Measurements from ENCODE around the gene RXYLT1.

RXYLT1 gene

DNA sequence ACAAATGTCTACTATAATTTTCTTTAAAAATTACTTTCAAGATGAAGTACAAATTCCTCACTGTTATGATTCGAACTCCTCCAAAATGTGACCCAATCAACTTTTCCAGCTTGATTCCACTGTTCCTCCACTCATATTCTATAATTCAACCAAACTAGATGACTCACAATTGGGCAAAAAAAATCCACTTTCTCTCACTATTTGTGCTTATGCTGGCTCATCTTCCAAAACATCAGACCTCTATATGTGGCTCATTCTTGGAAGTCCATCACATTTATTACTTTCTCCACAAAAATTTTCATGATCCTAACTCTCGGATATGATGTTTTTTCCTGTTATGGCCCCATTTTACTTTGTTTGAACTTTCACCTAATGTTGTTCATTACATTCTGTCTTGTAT lies 26.9 kb upstream of the RXYLT1 start:
- ChIA-PET CTCF (no interaction called here), POLR2A (no interaction called here)
- TF ChIP-seq SUZ12 (IDR thresholded peaks at IDR 0.05) (no peak), FOXA1 (IDR thresholded peaks at IDR 0.05) (no peak), FOXK2 (IDR thresholded peaks at IDR 0.05) (no peak), L3MBTL2 (conservative IDR thresholded peaks at IDR 0.05) (no peak), LEF1 (IDR thresholded peaks at IDR 0.05; ENCODE audit: borderline replicate concordance) (no peak), ARNT (IDR thresholded peaks at IDR 0.05) (no peak), ELF4 (IDR thresholded peaks at IDR 0.05) (no peak), BHLHE40 (IDR thresholded peaks at IDR 0.05; ENCODE audit: borderline replicate concordance) (no peak), FOXM1 (IDR thresholded peaks at IDR 0.05; ENCODE audit: borderline replicate concordance) (no peak), NFRKB (IDR thresholded peaks at IDR 0.05) (no peak)
- TF ChIP-seq, protein P1, sequence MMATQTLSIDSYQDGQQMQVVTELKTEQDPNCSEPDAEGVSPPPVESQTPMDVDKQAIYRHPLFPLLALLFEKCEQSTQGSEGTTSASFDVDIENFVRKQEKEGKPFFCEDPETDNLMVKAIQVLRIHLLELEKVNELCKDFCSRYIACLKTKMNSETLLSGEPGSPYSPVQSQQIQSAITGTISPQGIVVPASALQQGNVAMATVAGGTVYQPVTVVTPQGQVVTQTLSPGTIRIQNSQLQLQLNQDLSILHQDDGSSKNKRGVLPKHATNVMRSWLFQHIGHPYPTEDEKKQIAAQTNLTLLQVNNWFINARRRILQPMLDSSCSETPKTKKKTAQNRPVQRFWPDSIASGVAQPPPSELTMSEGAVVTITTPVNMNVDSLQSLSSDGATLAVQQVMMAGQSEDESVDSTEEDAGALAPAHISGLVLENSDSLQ (IDR thresholded peaks at IDR 0.05): no peak
- no peak for DNase-seq (ENCODE audit: extremely low spot score)

DNA sequence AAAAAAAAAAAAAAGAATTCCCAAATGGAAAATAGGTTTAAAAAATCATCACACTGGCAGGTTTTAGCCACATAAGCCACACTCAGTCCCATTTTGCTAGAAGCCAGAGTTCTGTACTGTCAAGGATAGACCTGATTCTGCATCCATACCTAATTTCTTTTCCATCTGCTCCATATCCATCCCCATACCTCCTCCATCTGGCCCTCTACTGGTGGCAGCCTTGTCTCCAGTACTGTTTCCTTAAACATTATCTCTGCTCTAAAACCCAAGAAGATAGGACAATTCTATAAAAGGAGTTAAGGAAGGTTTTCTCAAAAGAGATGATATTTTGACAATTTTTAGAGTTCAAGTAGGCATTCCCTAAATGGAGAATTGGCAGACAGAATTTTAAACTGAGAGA lies 26.0 kb upstream of the RXYLT1 start:
- no peak for DNase-seq (ENCODE audit: extremely low spot score)
- ChIA-PET CTCF (no interaction called here), POLR2A (no interaction called here)
- TF ChIP-seq SP1 (IDR thresholded peaks at IDR 0.05) (no peak), ARNT (IDR thresholded peaks at IDR 0.05) (no peak)

DNA sequence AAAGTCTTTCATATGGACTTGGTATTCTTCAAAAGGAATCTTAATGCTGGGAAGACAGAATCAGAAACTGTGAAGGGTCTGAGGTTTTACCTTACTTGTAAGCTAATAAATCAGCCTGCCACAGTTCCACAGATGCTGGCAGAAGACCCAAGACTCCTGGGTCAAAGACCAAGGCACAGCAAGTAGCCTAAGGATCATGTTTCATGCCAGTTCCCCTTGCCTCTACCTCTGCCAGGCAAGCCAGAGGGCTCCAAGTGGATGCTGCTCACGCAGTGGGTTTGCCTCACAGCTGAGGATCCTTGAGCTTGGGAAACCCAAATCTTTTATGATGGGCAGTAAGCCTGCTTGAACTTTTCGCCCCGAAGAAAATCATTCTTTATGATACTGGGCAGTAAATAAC lies 15.2 kb upstream of the RXYLT1 start:
- no peak for TF ChIP-seq CTBP1 (IDR thresholded peaks at IDR 0.05; ENCODE audit: borderline replicate concordance)
- no peak for TF ChIP-seq L3MBTL2 (conservative IDR thresholded peaks at IDR 0.05)
- TF ChIP-seq SUZ12 (IDR thresholded peaks at IDR 0.05): no peak
- TF ChIP-seq ZNF384 (IDR thresholded peaks at IDR 0.05): no peak
- no peak for TF ChIP-seq SP1 (IDR thresholded peaks at IDR 0.05)
- TF ChIP-seq BHLHE40 (IDR thresholded peaks at IDR 0.05; ENCODE audit: borderline replicate concordance): no peak
- TF ChIP-seq, protein P1 (IDR thresholded peaks at IDR 0.05): no peak
- no peak for TF ChIP-seq ARNT (IDR thresholded peaks at IDR 0.05)
- no peak for TF ChIP-seq FOXA1 (IDR thresholded peaks at IDR 0.05)
- DNase-seq (ENCODE audit: extremely low spot score): no peak
- ChIA-PET POLR2A (no interaction called here), CTCF (no interaction called here)

DNA sequence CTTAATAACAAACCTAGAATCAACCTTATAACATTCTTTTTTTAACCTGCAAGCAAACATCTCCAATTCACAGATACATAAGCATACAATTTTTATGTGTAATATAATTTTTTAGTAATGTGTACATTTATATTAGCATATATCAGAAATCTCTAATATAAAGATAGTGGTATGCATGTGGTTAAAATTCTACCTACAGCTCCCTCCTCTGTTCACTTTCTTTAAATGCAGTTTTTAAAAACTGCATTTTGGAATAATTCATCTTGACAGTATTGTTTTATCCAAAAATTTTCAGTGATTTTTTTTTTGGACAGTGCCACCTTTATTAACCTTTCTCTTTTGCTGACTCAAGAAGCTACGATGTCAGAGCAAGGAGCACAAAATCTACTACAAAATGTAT lies 13.2 kb upstream of the RXYLT1 start:
- TF ChIP-seq FOXK2 (IDR thresholded peaks at IDR 0.05): no peak
- ChIA-PET POLR2A (no interaction called here), CTCF (interaction anchor here (0.7 to 1.2 kb wide), 4 partner anchors 10 to 471 kb away, joined by 3 to 6 read pairs (median 4); no protein-coding TSS in a partner anchor)
- no peak for DNase-seq (ENCODE audit: extremely low spot score)

DNA sequence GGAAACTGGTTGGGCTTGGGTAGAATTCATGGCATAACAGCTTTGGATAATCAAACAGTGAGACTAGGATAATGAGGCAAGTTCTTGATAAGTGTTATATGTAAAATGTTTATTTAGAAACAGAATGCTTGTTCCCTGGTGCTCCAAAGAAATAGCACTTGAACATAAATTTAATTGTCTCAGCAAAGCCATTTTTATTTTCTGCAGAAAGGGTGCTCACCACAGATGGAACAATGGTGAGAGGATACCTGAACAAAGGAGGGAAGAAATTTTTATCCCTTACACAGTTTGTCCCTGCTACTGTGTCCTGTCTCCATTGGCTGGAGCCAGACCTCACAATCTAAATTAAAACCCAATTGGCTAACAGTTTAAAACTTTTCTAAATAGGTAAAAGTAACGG lies 9.3 kb upstream of the RXYLT1 start:
- POLR2A ChIA-PET: no interaction called here
- DNase-seq (ENCODE audit: extremely low spot score): no peak
- TF ChIP-seq ZNF384 (IDR thresholded peaks at IDR 0.05): no peak
- TF ChIP-seq SP1 (IDR thresholded peaks at IDR 0.05): no peak
- TF ChIP-seq ELF4 (IDR thresholded peaks at IDR 0.05): no peak
- TF ChIP-seq CTBP1 (IDR thresholded peaks at IDR 0.05; ENCODE audit: borderline replicate concordance): no peak
- TF ChIP-seq TARDBP (IDR thresholded peaks at IDR 0.05): no peak
- TF ChIP-seq FOXM1 (IDR thresholded peaks at IDR 0.05; ENCODE audit: borderline replicate concordance): no peak
- TF ChIP-seq SUZ12 (IDR thresholded peaks at IDR 0.05): no peak
- no peak for TF ChIP-seq BHLHE40 (IDR thresholded peaks at IDR 0.05; ENCODE audit: borderline replicate concordance)
- TF ChIP-seq, protein P1 (IDR thresholded peaks at IDR 0.05): no peak
- CTCF ChIA-PET: no interaction called here

DNA sequence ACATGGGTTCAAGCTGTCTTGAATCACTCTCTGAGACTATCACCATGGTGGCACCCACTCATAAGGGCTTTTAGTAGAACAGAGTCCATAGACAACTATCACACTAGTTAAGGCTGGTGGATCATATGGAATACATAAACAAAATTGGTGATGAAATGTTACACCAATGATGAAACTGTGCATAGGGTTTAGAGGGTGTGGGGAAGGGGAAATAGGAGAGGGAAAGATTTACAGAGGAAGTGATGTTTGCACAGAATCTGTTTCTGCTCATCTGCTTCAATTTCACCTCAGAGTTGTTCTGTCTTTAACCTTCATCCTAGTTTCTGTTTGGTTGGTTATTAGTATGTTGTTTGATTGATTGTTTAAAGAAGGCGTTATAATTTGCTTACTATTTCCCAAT lies 2.4 kb upstream of the RXYLT1 start:
- ChIA-PET CTCF (interaction anchor here (1.4 kb wide), 1 partner anchor 11 kb away, joined by 3 read pairs; no protein-coding TSS in a partner anchor), POLR2A (no interaction called here)
- no peak for DNase-seq (ENCODE audit: extremely low spot score)

More for the DNA sequence above, 2.4 kb upstream of the RXYLT1 start:
- no peak for TF ChIP-seq FOXK2 (IDR thresholded peaks at IDR 0.05)
- TF ChIP-seq CTBP1 (IDR thresholded peaks at IDR 0.05; ENCODE audit: borderline replicate concordance): no peak
- no peak for TF ChIP-seq TARDBP (IDR thresholded peaks at IDR 0.05)
- no peak for TF ChIP-seq BHLHE40 (IDR thresholded peaks at IDR 0.05; ENCODE audit: borderline replicate concordance)
- no peak for TF ChIP-seq L3MBTL2 (conservative IDR thresholded peaks at IDR 0.05)
- no peak for TF ChIP-seq ELF4 (IDR thresholded peaks at IDR 0.05)
- no peak for TF ChIP-seq LEF1 (IDR thresholded peaks at IDR 0.05; ENCODE audit: borderline replicate concordance)
- no peak for TF ChIP-seq ZNF384 (IDR thresholded peaks at IDR 0.05)
- TF ChIP-seq HDGF (IDR thresholded peaks at IDR 0.05; ENCODE audit: borderline replicate concordance): no peak
- no peak for TF ChIP-seq SP1 (IDR thresholded peaks at IDR 0.05)
- TF ChIP-seq, protein P1 (IDR thresholded peaks at IDR 0.05): no peak
- no peak for TF ChIP-seq FOXA1 (IDR thresholded peaks at IDR 0.05)
- TF ChIP-seq SUZ12 (IDR thresholded peaks at IDR 0.05): no peak
- no peak for TF ChIP-seq ARNT (IDR thresholded peaks at IDR 0.05)
- no peak for TF ChIP-seq FOXM1 (IDR thresholded peaks at IDR 0.05; ENCODE audit: borderline replicate concordance)
- no peak for TF ChIP-seq NFRKB (IDR thresholded peaks at IDR 0.05)

Data from HEK293T (cell line).